Lower leg skin (tissue), 3 donors: Measurements from ENCODE around the gene SLC35B2.

ENCODE experiments used
- CTCF ChIP-seq, 3 donors: fragments of 450-650 bp; IDR thresholded peaks; one replicate each; pipeline ENCODE4 v1.5.1; 2016; ENCODE audit warnings: antibody characterized with exemption in 3 of 3, mild to moderate bottlenecking in 3 of 3, moderate library complexity in 2 of 3
- POLR2A ChIP-seq, 2 donors: fragments of 450-650 bp; IDR thresholded peaks; one replicate each; pipeline ENCODE4 v1.6.1; 2016 to 2017; ENCODE audit warnings: antibody characterized with exemption in 2 of 2, mild to moderate bottlenecking in 1 of 2, moderate library complexity in 1 of 2

- TF ChIP-seq CTCF (IDR thresholded peaks at IDR 0.05) (no peak), POLR2A (IDR thresholded peaks at IDR 0.05) (no peak)
Measured at GRCh38 chr6:44217332-44218143, 39.8 kb downstream of the SLC35B2 start.
